ENCODE data around the gene DTX1.

DNA sequence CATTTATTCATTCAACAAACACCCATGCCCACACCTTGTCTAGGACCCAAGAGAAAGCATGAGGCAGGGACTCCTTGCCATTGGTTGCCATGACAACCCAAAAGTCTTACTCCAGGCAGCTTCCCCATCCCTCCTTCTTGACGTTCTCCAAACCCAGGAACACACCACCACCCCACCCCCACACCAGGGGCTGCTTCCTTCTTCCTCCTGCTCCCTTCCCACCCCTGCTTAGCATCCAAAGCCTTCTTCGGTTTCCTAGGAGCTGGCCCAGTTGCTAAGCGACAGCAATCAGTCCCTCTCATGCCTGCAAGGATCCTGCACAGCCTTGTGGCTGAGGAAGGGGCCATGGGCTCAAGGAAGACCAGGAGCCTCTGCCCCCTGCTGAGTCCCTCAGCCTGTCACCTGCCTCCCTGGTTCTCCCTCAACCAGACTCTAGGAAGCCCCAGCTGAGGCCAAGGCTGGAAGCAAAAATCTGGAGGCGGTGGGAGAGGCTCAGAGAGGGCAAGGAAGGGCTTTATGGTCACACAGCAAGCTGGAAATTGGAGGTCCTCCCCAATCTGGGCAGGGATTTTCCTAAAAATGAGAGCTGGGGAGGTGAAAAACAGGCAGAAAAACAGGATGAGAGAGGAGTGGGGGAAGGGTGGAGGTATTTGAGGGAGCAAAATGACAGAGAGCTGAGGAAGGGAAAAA is 63.6 kb downstream of the DTX1 start:
- TF ChIP-seq ZNF138 (tag by site-specific recombination; IDR thresholded peaks at IDR 0.05; ENCODE audit: borderline replicate concordance) (no peak), ZBTB48 (tag by site-specific recombination; IDR thresholded peaks at IDR 0.05) (no peak), ZNF558 (tag by site-specific recombination; IDR thresholded peaks at IDR 0.05) (no peak), ZNF302 (tag by site-specific recombination; IDR thresholded peaks at IDR 0.05; ENCODE audit: low read depth) (no peak), CTCF (tag by site-specific recombination; IDR thresholded peaks at IDR 0.05) (no peak), ZNF776 (tag by site-specific recombination; IDR thresholded peaks at IDR 0.05; ENCODE audit: borderline replicate concordance) (no peak)
- TF ChIP-seq, protein P1, sequence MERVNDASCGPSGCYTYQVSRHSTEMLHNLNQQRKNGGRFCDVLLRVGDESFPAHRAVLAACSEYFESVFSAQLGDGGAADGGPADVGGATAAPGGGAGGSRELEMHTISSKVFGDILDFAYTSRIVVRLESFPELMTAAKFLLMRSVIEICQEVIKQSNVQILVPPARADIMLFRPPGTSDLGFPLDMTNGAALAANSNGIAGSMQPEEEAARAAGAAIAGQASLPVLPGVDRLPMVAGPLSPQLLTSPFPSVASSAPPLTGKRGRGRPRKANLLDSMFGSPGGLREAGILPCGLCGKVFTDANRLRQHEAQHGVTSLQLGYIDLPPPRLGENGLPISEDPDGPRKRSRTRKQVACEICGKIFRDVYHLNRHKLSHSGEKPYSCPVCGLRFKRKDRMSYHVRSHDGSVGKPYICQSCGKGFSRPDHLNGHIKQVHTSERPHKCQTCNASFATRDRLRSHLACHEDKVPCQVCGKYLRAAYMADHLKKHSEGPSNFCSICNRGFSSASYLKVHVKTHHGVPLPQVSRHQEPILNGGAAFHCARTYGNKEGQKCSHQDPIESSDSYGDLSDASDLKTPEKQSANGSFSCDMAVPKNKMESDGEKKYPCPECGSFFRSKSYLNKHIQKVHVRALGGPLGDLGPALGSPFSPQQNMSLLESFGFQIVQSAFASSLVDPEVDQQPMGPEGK (tag by site-specific recombination; IDR thresholded peaks at IDR 0.05) = no peak

Measured in HEK293 (cell line).